ENCODE results near the gene RSF1.

The RSF1 gene

GRCh38 chr11:77749232-77749631 lies 71.3 kb downstream of the RSF1 start:
- no peak overlapping the region for H3K4me3 ChIP-seq (ENCODE audit: low read depth, low read length)
- no peak for TF ChIP-seq CTCF (IDR thresholded peaks at IDR 0.05; ENCODE audit: low read depth, low read length)

- TF ChIP-seq CTCF (IDR thresholded peaks at IDR 0.05; ENCODE audit: low read depth, low read length) = no peak
Measured at GRCh38 chr11:77748266-77748665, 72.3 kb downstream of the RSF1 start.

DNA sequence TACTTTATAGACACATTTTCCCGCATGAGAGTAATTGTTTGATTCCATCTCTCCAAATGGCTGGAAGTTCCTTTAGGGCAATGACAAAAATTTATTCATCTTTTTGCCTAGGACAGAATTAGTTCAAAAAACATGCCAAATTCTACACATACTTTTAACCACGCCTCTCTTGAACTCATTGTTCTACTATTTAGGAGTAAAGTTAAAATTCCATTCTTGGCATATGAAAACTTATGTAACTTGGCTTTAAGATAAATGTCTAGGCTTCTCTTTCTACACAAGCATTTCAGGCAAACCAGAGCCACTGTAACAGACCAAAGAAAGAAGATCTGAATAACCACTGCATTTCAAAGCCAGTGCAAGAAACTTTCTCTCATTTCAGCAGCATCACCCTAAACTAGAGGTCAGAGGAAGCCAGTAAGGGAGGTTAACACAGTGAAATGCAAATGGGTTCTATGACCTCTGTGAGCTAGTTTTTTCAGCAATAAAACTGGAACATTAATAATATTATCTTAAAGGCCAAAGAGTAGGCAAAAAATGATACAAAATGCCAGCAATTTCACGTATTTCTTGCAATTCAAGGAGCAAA lies 73.0 kb downstream of the RSF1 start:
- H3K4me3 ChIP-seq (ENCODE audit: low read depth, low read length) = no peak overlapping the region
- no peak for TF ChIP-seq CTCF (IDR thresholded peaks at IDR 0.05; ENCODE audit: low read depth, low read length)

More at GRCh38 chr11:77748266-77748665, 72.3 kb downstream of the RSF1 start:
- H3K4me3 ChIP-seq (ENCODE audit: low read depth, low read length) = no peak overlapping the region

DNA sequence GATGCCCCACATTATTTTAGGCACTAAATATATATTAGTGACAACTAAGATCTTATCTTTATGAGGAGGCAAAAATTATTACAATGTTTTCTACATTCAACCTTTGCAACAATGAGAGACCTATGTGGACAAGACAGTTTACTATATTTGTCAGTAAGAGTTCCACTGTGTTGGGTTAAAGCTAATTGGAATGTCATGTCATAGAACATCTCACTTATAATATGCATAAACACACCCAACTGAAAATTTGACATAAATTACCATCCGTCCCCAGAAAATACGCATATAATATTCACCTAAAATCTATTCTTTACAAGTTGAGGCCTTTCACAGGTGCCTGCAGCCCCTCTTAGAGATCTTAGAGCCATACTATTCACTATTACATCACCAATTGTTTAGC lies 84.0 kb downstream of the RSF1 start:
- TF ChIP-seq CTCF (IDR thresholded peaks at IDR 0.05; ENCODE audit: low read depth, low read length) = no peak
- no peak overlapping the region for H3K4me3 ChIP-seq (ENCODE audit: low read depth, low read length)

DNA sequence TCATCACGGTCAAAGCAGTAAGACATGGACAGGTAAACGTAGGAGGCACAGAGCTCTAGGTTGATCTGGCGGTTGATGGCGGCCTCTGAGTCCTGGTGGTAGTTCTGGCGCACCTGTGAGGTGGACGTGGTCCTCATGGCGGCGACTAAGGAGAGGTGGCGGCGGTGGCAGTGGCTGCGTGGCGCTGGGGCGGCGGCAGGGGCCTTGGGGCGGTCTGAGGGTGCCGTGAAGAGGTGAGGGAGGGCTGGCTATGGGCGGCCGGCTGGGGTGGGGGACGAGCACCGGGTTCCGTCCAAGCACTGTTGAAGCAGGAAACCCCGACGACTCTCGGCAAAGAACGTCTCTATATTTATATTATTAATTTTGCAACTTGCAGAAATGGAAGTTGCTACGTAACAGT lies 85.6 kb downstream of the RSF1 start:
- no peak for TF ChIP-seq CTCF (IDR thresholded peaks at IDR 0.05; ENCODE audit: low read depth, low read length)
- H3K4me3 ChIP-seq (ENCODE audit: low read depth, low read length) = no peak overlapping the region

GRCh38 chr11:77732143-77732542 lies 88.4 kb downstream of the RSF1 start:
- no peak for TF ChIP-seq CTCF (IDR thresholded peaks at IDR 0.05; ENCODE audit: low read depth, low read length)
- H3K4me3 ChIP-seq (ENCODE audit: low read depth, low read length) = no peak overlapping the region

DNA sequence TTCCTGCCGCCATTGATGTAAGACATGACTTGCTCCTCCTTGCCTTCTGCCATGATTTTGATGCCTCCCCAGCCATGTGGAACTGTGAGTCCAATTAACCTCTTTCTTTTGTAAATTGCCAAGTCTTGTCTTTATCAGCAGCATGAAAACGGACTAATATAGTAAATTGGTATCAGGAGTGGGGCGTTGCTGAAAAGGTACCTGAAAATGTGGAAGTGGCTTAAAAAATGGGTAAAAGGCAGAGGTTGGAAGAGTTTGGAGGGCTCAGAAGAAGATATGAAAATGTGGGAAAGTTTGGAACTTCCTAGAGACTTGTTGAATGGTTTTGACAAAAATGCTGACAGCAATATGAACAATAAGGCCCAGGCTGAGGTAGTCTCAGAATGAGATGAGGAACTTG lies 89.7 kb downstream of the RSF1 start:
- H3K4me3 ChIP-seq (ENCODE audit: low read depth, low read length) = no peak overlapping the region
- no peak for TF ChIP-seq CTCF (IDR thresholded peaks at IDR 0.05; ENCODE audit: low read depth, low read length)
